HL-60 (cell line): ENCODE results near the gene AKNA.

Source experiments
- CTCF ChIP-seq: IDR thresholded peaks from one replicate; pipeline ENCODE4 v1.5.1; 2011; ENCODE audit warnings: low read length, control low read depth, inconsistent platforms; ENCODE audit not compliant: insufficient read depth
- GABPA ChIP-seq: IDR thresholded peaks from 2 replicates; pipeline ENCODE4 v1.6.1; 2012; ENCODE audit warnings: low read depth
- POLR2AphosphoS5 ChIP-seq: IDR thresholded peaks from 2 replicates; pipeline ENCODE4 v1.6.1; 2012; ENCODE audit warnings: low read depth
- REST ChIP-seq: IDR thresholded peaks from 2 replicates; pipeline ENCODE4 v1.6.1; 2012; ENCODE audit warnings: low read depth; ENCODE audit not compliant: insufficient replicate concordance
- SPI1 ChIP-seq: IDR thresholded peaks from 2 replicates; pipeline ENCODE4 v1.6.1; 2012; ENCODE audit warnings: low read depth, mild to moderate bottlenecking, borderline replicate concordance

DNA sequence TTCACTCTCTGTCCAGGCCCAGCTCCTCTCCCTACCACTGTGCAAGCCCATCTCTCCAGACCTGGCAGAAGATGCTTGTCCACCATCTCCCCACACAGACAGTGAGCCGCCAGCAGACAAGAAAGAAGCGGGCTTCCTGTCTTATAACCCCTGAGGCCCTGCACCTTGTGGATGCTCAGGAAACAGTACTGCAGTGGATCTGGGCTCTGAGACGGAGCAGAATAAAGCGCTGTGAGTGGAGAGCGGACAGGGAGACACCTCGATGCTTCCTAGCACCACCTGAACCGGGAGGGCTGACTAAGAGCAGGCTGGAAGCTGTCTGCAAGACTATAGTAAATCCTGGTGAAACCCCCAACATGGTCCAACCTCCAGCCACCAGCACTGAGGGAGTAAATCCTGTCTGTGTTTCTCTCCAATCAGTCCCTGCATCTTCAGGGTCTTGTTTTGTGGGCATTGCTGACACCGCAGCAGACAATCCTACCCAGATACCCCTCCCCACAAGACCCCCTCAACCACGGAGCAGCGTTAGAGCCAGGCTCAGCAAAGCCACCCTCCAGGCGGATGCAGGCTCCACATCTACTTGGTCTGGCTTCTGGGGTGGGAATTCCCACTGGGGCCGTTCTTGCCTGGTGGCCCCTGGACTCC is 39.4 kb downstream of the AKNA start:
- no peak for TF ChIP-seq CTCF
- TF ChIP-seq POLR2AphosphoS5 = no peak
- TF ChIP-seq REST = no peak
- no peak for TF ChIP-seq SPI1
- TF ChIP-seq GABPA = no peak
